Activated naive CD8-positive, alpha-beta T cell (primary cell): ENCODE measurements around the gene KIAA1671.

Source experiments
- H3K27ac Mint-ChIP-seq: one replicate; pipeline ENCODE4 v1.8.0; 2021; ENCODE audit warnings: mixed read lengths
- H3K27me3 Mint-ChIP-seq: one replicate; pipeline ENCODE4 v1.8.0; 2021; ENCODE audit warnings: mixed read lengths
- H3K36me3 Mint-ChIP-seq: one replicate; pipeline ENCODE4 v1.8.0; 2021; ENCODE audit warnings: mixed read lengths
- H3K4me1 Mint-ChIP-seq: one replicate; pipeline ENCODE4 v1.8.0; 2021; ENCODE audit warnings: low read depth, mixed read lengths
- H3K4me3 Mint-ChIP-seq: one replicate; pipeline ENCODE4 v1.8.0; 2021; ENCODE audit warnings: mild to moderate bottlenecking, mixed read lengths
- H3K9me3 Mint-ChIP-seq: one replicate; pipeline ENCODE4 v1.8.0; 2021; ENCODE audit warnings: low read depth, mixed read lengths

Gene KIAA1671

GRCh38 chr22:24983151-24983550 lies 30.6 kb downstream of the KIAA1671 start:
- Mint-ChIP-seq H3K27ac (no peak overlapping the region), H3K27me3 (peaks cover 10% of the 10 kb centered on the region), H3K9me3 (no peaks in the 10 kb centered on the region), H3K4me3 (no peak overlapping the region), H3K36me3 (no peaks in the 10 kb centered on the region), H3K4me1 (no peaks in the 10 kb centered on the region)

GRCh38 chr22:24984122-24984521 lies 31.6 kb downstream of the KIAA1671 start:
- Mint-ChIP-seq H3K4me3 (no peak overlapping the region), H3K9me3 (no peaks in the 10 kb centered on the region), H3K27ac (no peak overlapping the region), H3K27me3 (peaks cover 10% of the 10 kb centered on the region), H3K36me3 (no peaks in the 10 kb centered on the region), H3K4me1 (no peaks in the 10 kb centered on the region)

- H3K4me1 Mint-ChIP-seq = no peaks in the 10 kb centered on the region
- H3K36me3 Mint-ChIP-seq = no peaks in the 10 kb centered on the region
- H3K9me3 Mint-ChIP-seq = no peaks in the 10 kb centered on the region
- no peak overlapping the region for H3K4me3 Mint-ChIP-seq
- H3K27ac Mint-ChIP-seq = no peak overlapping the region
- peaks cover 10% of the 10 kb centered on the region for H3K27me3 Mint-ChIP-seq
Observed at GRCh38 chr22:24985826-24986214, 33.3 kb downstream of the KIAA1671 start.

- Mint-ChIP-seq H3K4me1 (no peaks in the 10 kb centered on the region), H3K4me3 (no peak overlapping the region)
Observed at GRCh38 chr22:24986816-24987215, 34.3 kb downstream of the KIAA1671 start.

GRCh38 chr22:24989135-24989534 lies 36.6 kb downstream of the KIAA1671 start:
- Mint-ChIP-seq H3K4me3 (no peak overlapping the region), H3K4me1 (peaks cover 2% of the 10 kb centered on the region), H3K27me3 (peaks cover 14% of the 10 kb centered on the region), H3K27ac (no peak overlapping the region), H3K9me3 (no peaks in the 10 kb centered on the region), H3K36me3 (no peaks in the 10 kb centered on the region)

More at GRCh38 chr22:24986816-24987215, 34.3 kb downstream of the KIAA1671 start:
- H3K9me3 Mint-ChIP-seq = no peaks in the 10 kb centered on the region
- no peaks in the 10 kb centered on the region for H3K36me3 Mint-ChIP-seq
- peaks cover 10% of the 10 kb centered on the region for H3K27me3 Mint-ChIP-seq
- H3K27ac Mint-ChIP-seq = no peak overlapping the region

GRCh38 chr22:24989541-24989951 lies 37.0 kb downstream of the KIAA1671 start:
- Mint-ChIP-seq H3K4me1 (peaks cover 4% of the 10 kb centered on the region), H3K27ac (no peak overlapping the region), H3K36me3 (no peaks in the 10 kb centered on the region), H3K4me3 (no peak overlapping the region), H3K9me3 (no peaks in the 10 kb centered on the region), H3K27me3 (peaks cover 14% of the 10 kb centered on the region)

- no peak overlapping the region for H3K27ac Mint-ChIP-seq
- H3K36me3 Mint-ChIP-seq = no peaks in the 10 kb centered on the region
- H3K4me3 Mint-ChIP-seq = no peak overlapping the region
- peaks cover 14% of the 10 kb centered on the region for H3K27me3 Mint-ChIP-seq
- H3K4me1 Mint-ChIP-seq = peaks cover 4% of the 10 kb centered on the region
- H3K9me3 Mint-ChIP-seq = no peaks in the 10 kb centered on the region
Observed at GRCh38 chr22:24990344-24990905, 37.9 kb downstream of the KIAA1671 start.

- Mint-ChIP-seq H3K36me3 (no peaks in the 10 kb centered on the region), H3K27ac (no peak overlapping the region), H3K27me3 (peaks cover 7% of the 10 kb centered on the region), H3K9me3 (no peaks in the 10 kb centered on the region), H3K4me1 (peaks cover 4% of the 10 kb centered on the region), H3K4me3 (no peak overlapping the region)
Observed at GRCh38 chr22:24992946-24993345, 40.4 kb downstream of the KIAA1671 start.

- H3K27ac Mint-ChIP-seq = no peak overlapping the region
- H3K4me3 Mint-ChIP-seq = no peak overlapping the region
- no peaks in the 10 kb centered on the region for H3K9me3 Mint-ChIP-seq
- H3K36me3 Mint-ChIP-seq = no peaks in the 10 kb centered on the region
- peaks cover 4% of the 10 kb centered on the region for H3K4me1 Mint-ChIP-seq
- peaks cover 7% of the 10 kb centered on the region for H3K27me3 Mint-ChIP-seq
Observed at GRCh38 chr22:24994070-24994763, 41.7 kb downstream of the KIAA1671 start.

GRCh38 chr22:24995649-24996180 lies 43.2 kb downstream of the KIAA1671 start:
- Mint-ChIP-seq H3K4me3 (no peak overlapping the region), H3K27ac (no peak overlapping the region), H3K4me1 (peaks cover 4% of the 10 kb centered on the region), H3K9me3 (no peaks in the 10 kb centered on the region), H3K36me3 (no peaks in the 10 kb centered on the region), H3K27me3 (peaks cover 5% of the 10 kb centered on the region)

- no peak overlapping the region for H3K27ac Mint-ChIP-seq
- H3K27me3 Mint-ChIP-seq = peaks cover 5% of the 10 kb centered on the region
- no peak overlapping the region for H3K4me3 Mint-ChIP-seq
- no peaks in the 10 kb centered on the region for H3K9me3 Mint-ChIP-seq
- H3K36me3 Mint-ChIP-seq = no peaks in the 10 kb centered on the region
- H3K4me1 Mint-ChIP-seq = peaks cover 4% of the 10 kb centered on the region
Observed at GRCh38 chr22:24996420-24996952, 44.0 kb downstream of the KIAA1671 start.

- H3K27me3 Mint-ChIP-seq = peaks cover 5% of the 10 kb centered on the region
Observed at GRCh38 chr22:24997023-24997422, 44.5 kb downstream of the KIAA1671 start.

GRCh38 chr22:25000686-25001085 lies 48.2 kb downstream of the KIAA1671 start:
- no peak overlapping the region for H3K27ac Mint-ChIP-seq
- no peaks in the 10 kb centered on the region for H3K9me3 Mint-ChIP-seq
- H3K36me3 Mint-ChIP-seq = no peaks in the 10 kb centered on the region
- H3K4me3 Mint-ChIP-seq = no peak overlapping the region
- H3K4me1 Mint-ChIP-seq = peaks cover 5% of the 10 kb centered on the region
- peaks cover 2% of the 10 kb centered on the region for H3K27me3 Mint-ChIP-seq

More at GRCh38 chr22:24997023-24997422, 44.5 kb downstream of the KIAA1671 start:
- Mint-ChIP-seq H3K27ac (no peak overlapping the region), H3K4me3 (no peak overlapping the region), H3K36me3 (no peaks in the 10 kb centered on the region), H3K9me3 (no peaks in the 10 kb centered on the region), H3K4me1 (peaks cover 6% of the 10 kb centered on the region)

- H3K4me1 Mint-ChIP-seq = peaks cover 5% of the 10 kb centered on the region
- H3K4me3 Mint-ChIP-seq = no peak overlapping the region
- H3K27me3 Mint-ChIP-seq = no peaks in the 10 kb centered on the region
- H3K36me3 Mint-ChIP-seq = no peaks in the 10 kb centered on the region
- no peaks in the 10 kb centered on the region for H3K9me3 Mint-ChIP-seq
- no peak overlapping the region for H3K27ac Mint-ChIP-seq
Observed at GRCh38 chr22:25002241-25002985, 49.9 kb downstream of the KIAA1671 start.

GRCh38 chr22:25006354-25006753 lies 53.8 kb downstream of the KIAA1671 start:
- no peak overlapping the region for H3K27ac Mint-ChIP-seq
- no peaks in the 10 kb centered on the region for H3K36me3 Mint-ChIP-seq
- no peaks in the 10 kb centered on the region for H3K27me3 Mint-ChIP-seq
- no peaks in the 10 kb centered on the region for H3K9me3 Mint-ChIP-seq
- no peak overlapping the region for H3K4me3 Mint-ChIP-seq
- peaks cover 5% of the 10 kb centered on the region for H3K4me1 Mint-ChIP-seq
